HL-60 (cell line): ENCODE data around the gene GRIA2.

Experiments
- DNase-seq, 2 experiments: peaks; one replicate each; pipeline ENCODE4 v3.0.0-alpha.2; 2010 to 2020; ENCODE audit warnings: low read depth in 1 of 2, low spot score in 1 of 2
- H3K27ac ChIP-seq: fragments of 250-450 bp; sonication (Bioruptor Pico); replicated peaks from 2 replicates; pipeline ENCODE4 v1.5.1; 2020; ENCODE audit warnings: mild to moderate bottlenecking, moderate library complexity
- H3K27me3 ChIP-seq: fragments of 250-450 bp; sonication (Bioruptor Pico); 2 replicates; pipeline ENCODE4 v1.5.1; 2021; ENCODE audit warnings: mild to moderate bottlenecking, moderate library complexity; ENCODE audit not compliant: insufficient read depth, poor library complexity, severe bottlenecking
- H3K4me3 ChIP-seq: replicated peaks from 2 replicates; pipeline ENCODE4 v1.5.1; 2011; ENCODE audit warnings: mild to moderate bottlenecking, control low read depth, low read length; ENCODE audit not compliant: insufficient read depth
- GABPA ChIP-seq: IDR thresholded peaks from 2 replicates; pipeline ENCODE4 v1.6.1; 2012; ENCODE audit warnings: low read depth
- POLR2AphosphoS5 ChIP-seq: IDR thresholded peaks from 2 replicates; pipeline ENCODE4 v1.6.1; 2012; ENCODE audit warnings: low read depth
- REST ChIP-seq: IDR thresholded peaks from 2 replicates; pipeline ENCODE4 v1.6.1; 2012; ENCODE audit warnings: low read depth; ENCODE audit not compliant: insufficient replicate concordance
- SPI1 ChIP-seq: IDR thresholded peaks from 2 replicates; pipeline ENCODE4 v1.6.1; 2012; ENCODE audit warnings: low read depth, mild to moderate bottlenecking, borderline replicate concordance
- TF ChIP-seq, protein P1 (sequence below): IDR thresholded peaks from one replicate; pipeline ENCODE4 v1.5.1; 2011; ENCODE audit warnings: low read length, control low read depth, inconsistent platforms; ENCODE audit not compliant: insufficient read depth

Gene GRIA2

DNA sequence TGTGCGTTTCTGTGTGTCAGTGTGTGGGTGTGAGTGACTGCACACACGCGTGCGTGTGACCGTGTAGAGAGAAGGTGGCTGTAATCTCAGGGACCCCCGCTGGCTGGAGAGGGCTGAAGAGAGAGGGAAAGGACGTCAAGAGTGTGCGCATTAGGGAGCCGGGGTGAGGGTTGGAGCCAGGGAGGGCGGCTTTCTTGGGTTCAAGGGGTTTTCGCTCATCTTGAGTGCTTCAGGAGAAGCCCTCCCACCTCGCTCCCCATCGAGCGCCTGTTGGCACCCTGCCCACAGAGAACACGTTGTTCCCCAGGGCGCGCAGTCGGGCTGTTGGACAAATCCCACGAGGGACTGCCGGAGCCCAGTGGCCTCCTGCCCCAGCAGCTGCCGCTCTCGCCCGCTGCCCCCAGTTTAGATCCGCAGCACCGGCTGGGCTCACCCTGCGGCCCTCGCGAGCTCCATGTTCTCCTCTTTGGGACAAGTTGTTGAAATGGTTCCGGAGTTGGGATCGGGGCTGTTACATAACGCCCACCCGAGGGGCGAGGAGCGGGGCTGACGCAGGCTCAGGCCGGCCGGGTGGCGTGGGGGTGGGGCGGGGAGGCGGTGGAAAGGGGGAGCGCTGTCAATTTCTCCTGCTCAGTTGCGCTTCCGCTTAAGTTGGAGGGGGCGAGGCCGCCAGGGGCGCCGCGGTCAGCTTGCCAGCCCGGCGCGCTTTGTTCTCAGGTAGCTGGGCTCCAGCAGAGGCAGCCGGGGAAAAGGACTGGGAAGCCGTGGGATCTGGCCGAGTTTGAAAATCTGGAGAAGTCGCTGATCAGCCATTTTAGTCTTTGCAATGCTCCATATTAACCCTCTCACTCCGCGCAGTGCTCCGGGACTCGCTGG is 1.6 kb downstream of the GRIA2 start:
- Histone ChIP-seq H3K4me3 (no peak overlapping the region), H3K27ac (no peak overlapping the region), H3K27me3 (peaks cover 22% of the 10 kb centered on the region)
- TF ChIP-seq POLR2AphosphoS5, result no peak
- no peak for TF ChIP-seq GABPA
- no peak for TF ChIP-seq REST
- no peak for TF ChIP-seq SPI1
- TF ChIP-seq, protein P1, sequence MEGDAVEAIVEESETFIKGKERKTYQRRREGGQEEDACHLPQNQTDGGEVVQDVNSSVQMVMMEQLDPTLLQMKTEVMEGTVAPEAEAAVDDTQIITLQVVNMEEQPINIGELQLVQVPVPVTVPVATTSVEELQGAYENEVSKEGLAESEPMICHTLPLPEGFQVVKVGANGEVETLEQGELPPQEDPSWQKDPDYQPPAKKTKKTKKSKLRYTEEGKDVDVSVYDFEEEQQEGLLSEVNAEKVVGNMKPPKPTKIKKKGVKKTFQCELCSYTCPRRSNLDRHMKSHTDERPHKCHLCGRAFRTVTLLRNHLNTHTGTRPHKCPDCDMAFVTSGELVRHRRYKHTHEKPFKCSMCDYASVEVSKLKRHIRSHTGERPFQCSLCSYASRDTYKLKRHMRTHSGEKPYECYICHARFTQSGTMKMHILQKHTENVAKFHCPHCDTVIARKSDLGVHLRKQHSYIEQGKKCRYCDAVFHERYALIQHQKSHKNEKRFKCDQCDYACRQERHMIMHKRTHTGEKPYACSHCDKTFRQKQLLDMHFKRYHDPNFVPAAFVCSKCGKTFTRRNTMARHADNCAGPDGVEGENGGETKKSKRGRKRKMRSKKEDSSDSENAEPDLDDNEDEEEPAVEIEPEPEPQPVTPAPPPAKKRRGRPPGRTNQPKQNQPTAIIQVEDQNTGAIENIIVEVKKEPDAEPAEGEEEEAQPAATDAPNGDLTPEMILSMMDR, result no peak
- no peak for DNase-seq

DNA sequence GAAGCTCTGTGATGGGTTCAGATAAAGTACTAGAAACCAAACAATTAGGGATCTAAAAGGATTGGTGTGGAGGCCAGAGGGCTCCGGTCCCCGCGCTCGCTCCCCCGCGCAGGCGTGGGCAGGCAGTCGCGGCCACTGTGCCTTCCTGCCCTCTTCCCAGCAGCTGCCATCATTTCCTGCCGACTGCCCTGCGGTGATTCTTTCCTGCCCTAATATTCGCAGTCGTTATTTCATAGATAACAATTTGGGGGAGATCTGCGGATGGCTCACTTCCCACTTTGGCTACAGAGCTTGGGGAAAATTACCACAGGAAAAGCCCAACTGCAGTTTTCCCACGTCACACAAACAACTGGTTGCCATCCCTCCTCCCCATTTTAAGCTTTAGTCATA is 2.2 kb downstream of the GRIA2 start:
- TF ChIP-seq GABPA (no peak), REST (no peak), POLR2AphosphoS5 (no peak), SPI1 (no peak)
- TF ChIP-seq, protein P1, result no peak
- Histone ChIP-seq H3K4me3 (no peak overlapping the region), H3K27ac (no peak overlapping the region), H3K27me3 (peaks cover 22% of the 10 kb centered on the region)
- DNase-seq, result no peak

- Histone ChIP-seq H3K27ac (no peak overlapping the region), H3K4me3 (no peak overlapping the region), H3K27me3 (peaks cover 22% of the 10 kb centered on the region)
- DNase-seq, result no peak
- TF ChIP-seq GABPA (no peak), SPI1 (no peak), REST (no peak), POLR2AphosphoS5 (no peak)
- TF ChIP-seq, protein P1, result no peak
Observed at GRCh38 chr4:157223456-157223855, 2.9 kb downstream of the GRIA2 start.
